ENCODE measurements around the gene UGT3A1.

DNA sequence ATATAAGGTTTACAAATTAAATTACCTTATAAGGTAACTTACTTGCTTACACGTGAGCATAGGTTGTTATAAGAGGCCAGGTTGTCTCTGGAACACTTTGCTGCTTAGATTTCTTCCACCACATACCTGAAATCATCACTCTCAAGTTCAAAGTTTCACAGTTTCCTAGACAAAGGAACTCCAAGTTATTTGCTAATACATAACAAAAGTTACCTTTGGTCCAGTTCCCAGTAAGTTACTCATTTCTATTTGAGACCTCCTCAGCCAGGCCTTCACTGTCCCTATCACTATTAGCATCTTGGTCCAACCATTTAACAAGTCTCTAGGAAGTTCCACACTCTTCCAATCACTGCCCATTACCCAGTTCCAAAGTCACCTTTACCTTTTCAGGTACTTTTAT lies 18.5 kb upstream of the UGT3A1 start:
- TF ChIP-seq, protein P1, sequence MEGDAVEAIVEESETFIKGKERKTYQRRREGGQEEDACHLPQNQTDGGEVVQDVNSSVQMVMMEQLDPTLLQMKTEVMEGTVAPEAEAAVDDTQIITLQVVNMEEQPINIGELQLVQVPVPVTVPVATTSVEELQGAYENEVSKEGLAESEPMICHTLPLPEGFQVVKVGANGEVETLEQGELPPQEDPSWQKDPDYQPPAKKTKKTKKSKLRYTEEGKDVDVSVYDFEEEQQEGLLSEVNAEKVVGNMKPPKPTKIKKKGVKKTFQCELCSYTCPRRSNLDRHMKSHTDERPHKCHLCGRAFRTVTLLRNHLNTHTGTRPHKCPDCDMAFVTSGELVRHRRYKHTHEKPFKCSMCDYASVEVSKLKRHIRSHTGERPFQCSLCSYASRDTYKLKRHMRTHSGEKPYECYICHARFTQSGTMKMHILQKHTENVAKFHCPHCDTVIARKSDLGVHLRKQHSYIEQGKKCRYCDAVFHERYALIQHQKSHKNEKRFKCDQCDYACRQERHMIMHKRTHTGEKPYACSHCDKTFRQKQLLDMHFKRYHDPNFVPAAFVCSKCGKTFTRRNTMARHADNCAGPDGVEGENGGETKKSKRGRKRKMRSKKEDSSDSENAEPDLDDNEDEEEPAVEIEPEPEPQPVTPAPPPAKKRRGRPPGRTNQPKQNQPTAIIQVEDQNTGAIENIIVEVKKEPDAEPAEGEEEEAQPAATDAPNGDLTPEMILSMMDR (IDR thresholded peaks at IDR 0.05), result no peak
- no peak for TF ChIP-seq POLR2A (IDR thresholded peaks at IDR 0.05)

Data from uterus (tissue), 2 donors.